ENCODE data around the gene SETBP1.

Gene SETBP1

GRCh38 chr18:44883671-44884070 lies 203.0 kb downstream of the SETBP1 start:
- DNase-seq: no peak

- no peak for DNase-seq
These were observed 203.7 kb downstream of the SETBP1 start for GRCh38 chr18:44884431-44884830.

- no peak for DNase-seq
These were observed 204.8 kb downstream of the SETBP1 start for GRCh38 chr18:44885507-44885906.

- no peak for DNase-seq
These were observed 206.5 kb downstream of the SETBP1 start for GRCh38 chr18:44887227-44887631.

- DNase-seq: no peak
These were observed 208.4 kb downstream of the SETBP1 start for GRCh38 chr18:44889111-44889510.

GRCh38 chr18:44893045-44893706 lies 212.5 kb downstream of the SETBP1 start:
- no peak for DNase-seq

GRCh38 chr18:44893966-44894365 lies 213.3 kb downstream of the SETBP1 start:
- no peak for DNase-seq

GRCh38 chr18:44895176-44895798 lies 214.6 kb downstream of the SETBP1 start:
- no peak for DNase-seq

GRCh38 chr18:44896846-44897245 lies 216.2 kb downstream of the SETBP1 start:
- DNase-seq: peak; percentile 87

- peak; percentile 62 for DNase-seq
These were observed 216.7 kb downstream of the SETBP1 start for GRCh38 chr18:44897411-44897810.

GRCh38 chr18:44897816-44898215 lies 217.1 kb downstream of the SETBP1 start:
- DNase-seq: no peak

- no peak for DNase-seq
These were observed 217.8 kb downstream of the SETBP1 start for GRCh38 chr18:44898498-44898897.

- DNase-seq: no peak
These were observed 219.1 kb downstream of the SETBP1 start for GRCh38 chr18:44899832-44900231.

- DNase-seq: no peak
These were observed 219.9 kb downstream of the SETBP1 start for GRCh38 chr18:44900627-44901026.

GRCh38 chr18:44901283-44901682 lies 220.6 kb downstream of the SETBP1 start:
- DNase-seq: no peak

GRCh38 chr18:44903327-44903726 lies 222.6 kb downstream of the SETBP1 start:
- no peak for DNase-seq

GRCh38 chr18:44904768-44905167 lies 224.1 kb downstream of the SETBP1 start:
- no peak for DNase-seq

GRCh38 chr18:44909191-44909719 lies 228.6 kb downstream of the SETBP1 start:
- no peak for DNase-seq

- DNase-seq: no peak
These were observed 230.6 kb downstream of the SETBP1 start for GRCh38 chr18:44911260-44911659.

GRCh38 chr18:44911773-44912172 lies 231.1 kb downstream of the SETBP1 start:
- no peak for DNase-seq

GRCh38 chr18:44912740-44913478 lies 232.2 kb downstream of the SETBP1 start:
- no peak for DNase-seq

- DNase-seq: no peak
These were observed 233.3 kb downstream of the SETBP1 start for GRCh38 chr18:44914028-44914427.

- no peak for DNase-seq
These were observed 234.5 kb downstream of the SETBP1 start for GRCh38 chr18:44915213-44915612.

GRCh38 chr18:44915661-44916060 lies 235.0 kb downstream of the SETBP1 start:
- no peak for DNase-seq
